GM19025 (cell line): Measurements from ENCODE around the gene SOX13.
"Not testable (repeated sequence)": the region's sequence is repeated elsewhere in the genome, so short reads cannot be mapped to it uniquely, and the experiment has no call there.

Experiments
- ATAC-seq: cut with Tn5 transposase; IDR thresholded peaks from one replicate; pipeline ENCODE4 v1.9.1; 2021; ENCODE audit warnings: mild to moderate bottlenecking, low read depth, moderate library complexity; ENCODE audit not compliant: unreplicated experiment

Gene SOX13

GRCh38 chr1:204084247-204084772 lies 11.4 kb downstream of the SOX13 start:
- ATAC-seq = no peak

GRCh38 chr1:204085876-204086275 lies 13.0 kb downstream of the SOX13 start:
- ATAC-seq = no peak

- no peak for ATAC-seq
Observed at GRCh38 chr1:204087181-204087892, 14.4 kb downstream of the SOX13 start.

- no peak for ATAC-seq
Observed at GRCh38 chr1:204087893-204088528, 15.1 kb downstream of the SOX13 start.

GRCh38 chr1:204088596-204088995 lies 15.7 kb downstream of the SOX13 start:
- ATAC-seq = no peak

GRCh38 chr1:204089044-204089751 lies 16.3 kb downstream of the SOX13 start:
- no peak for ATAC-seq

GRCh38 chr1:204090132-204090531 lies 17.2 kb downstream of the SOX13 start:
- not testable (repeated sequence) for ATAC-seq

GRCh38 chr1:204091066-204091465 lies 18.2 kb downstream of the SOX13 start:
- ATAC-seq = no peak

- ATAC-seq = no peak
Observed at GRCh38 chr1:204091787-204092312, 18.9 kb downstream of the SOX13 start.

- ATAC-seq = no peak
Observed at GRCh38 chr1:204092632-204093420, 19.9 kb downstream of the SOX13 start.

- ATAC-seq = no peak
Observed at GRCh38 chr1:204093421-204093717, 20.5 kb downstream of the SOX13 start.

- no peak for ATAC-seq
Observed at GRCh38 chr1:204093781-204094180, 20.9 kb downstream of the SOX13 start.

- no peak for ATAC-seq
Observed at GRCh38 chr1:204094313-204094729, 21.4 kb downstream of the SOX13 start.

GRCh38 chr1:204094856-204095634 lies 22.1 kb downstream of the SOX13 start:
- no peak for ATAC-seq

GRCh38 chr1:204096931-204097330 lies 24.0 kb downstream of the SOX13 start:
- ATAC-seq = no peak

- ATAC-seq = no peak
Observed at GRCh38 chr1:204098683-204099082, 25.8 kb downstream of the SOX13 start.

- ATAC-seq = not testable (repeated sequence)
Observed at GRCh38 chr1:204099754-204100153, 26.8 kb downstream of the SOX13 start.

- no peak for ATAC-seq
Observed at GRCh38 chr1:204102029-204102611, 29.2 kb downstream of the SOX13 start.

GRCh38 chr1:204102739-204103430 lies 30.0 kb downstream of the SOX13 start:
- no peak for ATAC-seq
